Skeletal muscle cell (primary cell): ENCODE results near the gene LBH.
"Not testable (repeated sequence)": the region's sequence is repeated elsewhere in the genome, so short reads cannot be mapped to it uniquely, and the experiment has no call there.

Experiments used
- DNase-seq: peaks from one replicate; pipeline ENCODE4 v3.0.0-alpha.2; 2010; ENCODE audit warnings: low read depth
- H3K4me3 ChIP-seq: 2 replicates; pipeline ENCODE4 v1.5.1; 2011; ENCODE audit warnings: low read depth, mild to moderate bottlenecking, control low read depth, low read length, moderate library complexity

Gene LBH

DNA sequence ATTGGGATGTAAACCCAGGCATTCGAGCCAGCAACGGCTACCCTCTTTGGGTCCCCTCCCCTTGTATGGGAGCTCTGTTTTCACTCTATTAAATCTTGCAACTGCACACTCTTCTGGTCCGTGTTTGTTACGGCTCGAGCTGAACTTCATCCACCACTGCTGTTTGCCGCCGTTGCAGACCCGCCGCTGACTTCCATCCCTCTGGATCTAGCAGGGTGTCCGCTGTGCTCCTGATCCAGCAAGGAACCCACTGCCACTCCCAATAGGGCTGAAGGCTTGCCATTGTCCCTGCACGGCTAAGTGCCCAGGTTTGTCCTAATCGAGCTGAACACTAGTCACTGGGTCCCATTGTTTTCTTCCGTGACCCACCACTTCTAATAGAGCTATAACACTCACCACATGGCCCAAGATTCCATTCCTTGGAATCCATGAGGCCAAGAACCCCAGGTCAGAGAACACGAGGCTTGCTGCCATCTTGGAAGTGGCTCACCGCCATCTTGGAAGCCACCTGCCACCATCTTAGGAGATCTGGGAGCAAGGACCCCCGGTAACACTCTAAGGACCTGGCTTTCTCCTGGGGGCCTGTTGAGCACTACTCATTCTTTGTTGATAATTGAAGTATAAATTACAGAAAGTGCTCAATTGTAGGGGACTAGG lies 37.9 kb downstream of the LBH start:
- H3K4me3 ChIP-seq, DNase-seq: not testable (repeated sequence)

DNA sequence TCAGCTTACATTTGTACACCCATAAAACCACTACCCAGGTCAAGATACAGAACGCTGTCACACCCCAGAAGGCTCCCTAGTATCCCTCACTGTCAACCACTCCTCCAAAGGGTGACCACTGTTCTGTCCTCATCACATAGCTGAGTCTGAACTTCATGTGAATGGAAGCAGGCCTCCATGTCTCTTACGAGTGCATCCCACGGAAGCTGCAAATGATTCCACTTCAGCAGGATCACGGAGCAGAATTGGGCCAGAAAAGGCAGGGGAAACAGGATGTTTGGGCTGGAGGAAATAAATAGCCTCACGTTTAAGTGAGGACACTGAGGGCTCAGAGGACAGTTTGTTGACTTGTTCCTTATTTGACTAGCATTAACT lies 38.4 kb downstream of the LBH start:
- DNase-seq, result no peak
- no peak overlapping the region for H3K4me3 ChIP-seq

DNA sequence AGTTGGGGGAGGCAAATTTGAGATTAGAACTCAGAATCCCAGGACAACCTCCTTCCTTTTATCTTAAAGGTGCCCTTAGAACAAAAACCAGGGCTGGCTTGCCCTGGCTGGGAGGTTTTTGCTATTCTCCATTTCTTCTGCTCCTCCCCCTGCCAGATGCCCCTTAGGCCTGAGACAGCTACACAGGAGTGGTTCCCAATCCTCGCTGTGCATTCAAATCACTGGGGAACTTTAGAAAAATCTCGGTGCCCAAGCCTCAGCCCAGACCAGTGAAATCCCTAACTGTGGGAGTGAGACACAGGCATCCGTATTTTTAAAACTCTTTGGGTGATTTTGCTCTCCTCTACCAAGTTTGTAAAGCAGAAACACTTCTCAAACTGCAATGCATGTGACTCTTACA lies 38.8 kb downstream of the LBH start:
- DNase-seq, result no peak
- H3K4me3 ChIP-seq, result no peak overlapping the region

DNA sequence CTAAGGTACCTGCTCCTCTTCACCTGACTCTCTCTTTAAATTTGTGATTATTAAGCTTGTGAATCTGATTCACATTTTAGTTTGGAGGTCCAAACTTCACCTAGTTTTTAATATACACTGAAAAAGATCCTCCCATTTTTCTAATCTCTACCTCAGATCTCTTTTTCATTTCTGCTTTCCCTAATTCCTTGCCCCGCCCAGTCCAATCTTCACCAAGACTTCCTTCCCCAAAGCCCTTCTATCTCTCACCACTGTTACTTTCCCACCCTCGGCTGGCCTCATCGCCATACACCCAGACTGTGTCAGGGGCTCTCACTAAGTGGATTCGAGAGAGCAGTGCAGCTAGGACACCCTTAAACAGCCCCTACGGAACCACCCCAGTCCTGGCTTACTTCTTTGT lies 40.0 kb downstream of the LBH start:
- DNase-seq, result no peak
- no peak overlapping the region for H3K4me3 ChIP-seq

DNA sequence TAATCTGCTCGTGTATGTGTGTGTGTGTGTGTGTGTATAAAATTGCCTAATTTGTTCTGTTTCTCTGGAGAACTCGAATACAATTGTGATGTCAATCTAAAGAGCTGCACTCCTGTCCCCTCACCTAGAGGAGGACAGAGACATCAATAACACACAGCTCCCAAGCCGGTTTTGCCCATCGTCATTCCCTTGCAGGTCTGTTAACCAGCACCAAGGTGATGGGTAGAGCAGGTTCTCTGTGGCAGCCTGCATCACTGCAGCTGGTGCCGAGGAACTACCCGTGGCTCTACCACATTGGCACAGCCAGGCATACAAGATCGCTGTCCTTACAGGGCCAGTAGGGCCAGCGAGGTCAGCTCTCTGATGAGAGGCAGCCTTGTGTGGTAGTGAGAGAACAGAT lies 41.0 kb downstream of the LBH start:
- H3K4me3 ChIP-seq, result no peak overlapping the region
- no peak for DNase-seq

DNA sequence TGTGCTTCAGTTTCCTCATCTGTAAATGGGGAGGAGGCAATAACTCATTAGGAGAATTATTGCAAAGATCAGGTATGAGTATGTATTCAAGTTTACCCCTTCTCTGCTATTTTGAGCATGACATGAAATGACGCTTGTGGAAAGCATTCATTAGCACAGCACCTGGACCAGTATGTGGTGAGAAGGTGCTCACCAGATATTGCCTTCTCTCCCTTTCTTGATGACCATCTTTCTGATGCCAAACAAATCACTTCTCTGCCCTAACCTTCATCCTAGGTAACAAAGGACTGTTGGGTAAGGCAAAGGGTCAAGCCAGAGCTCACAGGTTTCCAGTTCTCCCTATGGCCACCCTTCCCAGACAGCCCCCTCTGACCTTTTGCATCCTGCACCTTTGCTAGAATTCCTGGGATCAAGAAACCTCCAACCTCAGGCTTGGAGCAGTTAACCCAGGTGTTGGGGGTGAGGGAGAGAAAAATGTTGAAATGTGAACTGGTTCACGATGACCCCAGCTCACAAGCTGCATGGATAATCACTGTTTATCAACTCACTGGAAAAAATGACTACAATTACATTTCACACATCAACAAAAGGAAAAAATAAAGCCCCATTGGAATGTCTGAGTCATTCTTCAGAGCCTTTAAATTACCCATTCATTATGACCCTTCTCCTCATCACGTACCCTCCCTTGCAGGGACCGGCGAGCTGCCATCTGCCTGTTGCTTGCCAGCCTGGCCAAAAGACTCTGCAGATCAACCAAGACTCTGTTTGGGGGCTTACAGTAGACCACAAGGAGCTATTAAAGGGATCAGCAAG lies 41.6 kb downstream of the LBH start:
- no peak for DNase-seq
- H3K4me3 ChIP-seq, result no peak overlapping the region

DNA sequence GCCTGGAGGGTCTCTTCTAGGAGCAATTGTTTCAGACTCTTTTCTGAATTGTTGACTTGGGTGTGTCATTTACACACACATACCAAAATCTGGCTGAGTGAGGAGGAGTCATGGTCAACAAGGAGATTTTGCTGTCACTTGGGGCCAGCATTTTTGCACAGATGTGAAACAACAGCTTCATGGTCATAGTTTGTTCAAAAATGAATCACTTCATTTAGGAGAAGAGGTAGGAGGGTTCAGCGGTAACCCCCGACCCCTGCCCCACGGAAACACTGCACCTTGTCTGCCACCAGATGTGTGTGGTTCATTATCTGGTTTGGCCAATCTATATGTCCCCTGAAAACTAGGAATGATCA lies 42.2 kb downstream of the LBH start:
- no peak for DNase-seq
- no peak overlapping the region for H3K4me3 ChIP-seq

DNA sequence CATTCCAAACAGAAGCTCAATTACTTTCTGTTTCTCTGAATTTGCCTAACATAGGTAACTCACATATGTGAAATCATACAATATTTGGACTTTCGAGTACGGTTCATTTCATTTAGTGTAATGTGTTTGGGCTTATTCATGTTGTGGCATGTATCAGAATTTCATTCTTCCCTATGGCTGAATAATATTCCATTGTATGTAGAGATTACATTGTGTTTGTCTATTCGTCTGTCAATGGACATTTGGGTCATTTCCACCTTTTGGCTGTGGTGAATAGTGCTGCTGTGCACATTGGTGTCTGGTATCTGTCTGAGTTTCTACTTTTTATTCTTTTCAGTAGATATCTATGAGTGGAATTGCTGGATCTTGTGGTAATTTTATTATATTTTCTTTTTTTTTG lies 43.9 kb downstream of the LBH start:
- no peak for DNase-seq
- H3K4me3 ChIP-seq, result no peak overlapping the region

DNA sequence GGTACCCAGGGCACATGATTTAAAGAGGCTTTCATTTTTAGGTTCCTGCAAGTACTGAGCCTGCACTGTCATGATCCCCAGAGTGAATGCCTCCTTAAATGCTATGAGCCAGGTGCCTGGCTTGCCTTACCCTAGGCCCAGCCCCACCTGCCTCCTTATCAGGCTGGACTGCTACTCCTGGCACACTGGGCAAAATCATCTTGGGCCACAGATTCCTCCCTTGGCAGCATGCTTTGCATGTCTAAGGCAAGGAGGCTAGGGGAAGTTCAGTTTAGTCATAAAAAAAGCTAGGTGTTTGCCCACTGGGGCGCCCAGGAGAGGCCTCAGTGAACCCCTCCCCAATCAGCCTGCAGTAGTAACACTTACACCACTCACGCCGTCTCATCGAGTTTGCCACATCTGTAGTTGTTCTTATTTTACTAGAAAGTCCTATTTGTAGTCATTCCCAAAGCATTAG lies 45.1 kb downstream of the LBH start:
- DNase-seq, result no peak
- no peak overlapping the region for H3K4me3 ChIP-seq

DNA sequence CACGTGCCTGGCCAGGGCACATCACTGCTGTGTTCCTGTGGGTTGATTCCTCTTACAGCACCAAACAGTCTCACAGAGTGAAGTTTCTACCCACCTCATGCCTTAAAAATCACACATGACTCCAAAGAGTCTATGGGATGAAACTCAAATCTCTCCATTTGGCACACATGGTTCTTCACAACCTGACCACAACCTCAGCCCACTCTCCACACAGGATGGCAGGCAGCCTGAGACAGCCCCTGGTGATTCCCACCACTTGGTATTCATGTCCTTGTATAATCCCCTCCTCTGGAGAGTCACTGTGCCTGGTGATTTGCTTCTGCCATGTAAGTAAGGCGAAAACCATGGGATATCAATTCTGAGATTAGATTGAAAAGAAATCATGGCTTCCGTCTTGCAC lies 46.2 kb downstream of the LBH start:
- no peak overlapping the region for H3K4me3 ChIP-seq
- no peak for DNase-seq

DNA sequence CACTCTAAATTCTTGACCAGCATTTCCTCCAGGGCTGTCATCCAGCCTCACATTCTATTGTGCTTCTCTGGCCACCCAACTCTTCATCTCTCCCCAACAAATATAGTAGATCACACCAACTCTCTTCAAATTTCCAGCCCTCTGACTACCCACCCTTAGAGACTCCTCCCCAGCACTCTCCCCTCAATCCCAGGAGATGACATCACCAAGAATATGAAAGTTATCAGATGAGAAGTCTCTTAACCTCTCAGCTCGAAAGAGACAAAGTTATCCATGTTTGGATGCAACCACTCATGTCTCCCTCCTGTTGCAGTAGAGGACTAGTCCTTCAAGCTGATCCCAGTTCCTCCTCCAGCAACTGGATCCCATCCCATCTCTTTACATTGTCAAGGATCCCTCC lies 47.1 kb downstream of the LBH start:
- DNase-seq, result no peak

DNA sequence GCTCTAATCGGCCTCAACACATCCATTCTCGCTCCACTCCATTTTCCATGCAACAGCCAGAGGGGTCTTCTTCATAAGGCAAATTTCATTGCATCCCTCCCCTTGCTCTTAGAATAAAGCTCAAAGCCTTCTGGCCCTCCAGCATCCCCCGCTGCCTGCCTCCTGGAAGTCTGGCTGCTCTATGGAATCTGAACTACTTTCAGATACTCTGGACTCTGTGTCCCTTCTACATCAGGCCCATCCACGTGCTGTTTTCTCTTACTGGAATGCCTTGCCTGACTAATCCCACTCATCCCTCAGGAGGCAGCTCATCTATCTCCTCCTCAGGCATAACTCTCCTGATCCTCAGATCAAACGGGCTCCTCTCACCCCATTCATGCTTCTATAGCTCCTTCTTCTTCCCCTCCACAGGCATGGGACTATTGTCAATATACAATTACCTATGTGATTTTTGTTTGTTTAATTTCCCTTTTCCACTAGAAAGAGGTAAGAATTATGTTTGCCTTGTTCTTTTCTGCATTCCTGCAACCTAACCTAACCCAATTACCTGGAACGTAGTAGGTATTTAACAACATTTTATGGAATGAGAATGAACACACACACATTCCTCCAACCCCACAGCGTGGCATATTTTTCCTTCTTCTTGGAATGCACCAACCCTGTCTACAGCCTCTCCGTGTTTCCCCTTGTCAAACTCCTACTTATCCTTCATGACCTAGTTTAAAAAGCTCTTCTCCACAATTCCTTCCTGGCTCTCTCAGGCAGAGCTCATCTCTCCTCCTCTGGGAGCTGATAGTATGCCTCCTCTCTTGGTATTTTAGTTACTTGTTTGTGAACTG lies 49.5 kb downstream of the LBH start:
- H3K4me3 ChIP-seq, result no peak overlapping the region
- no peak for DNase-seq

More for the DNA sequence above, 47.1 kb downstream of the LBH start:
- no peak overlapping the region for H3K4me3 ChIP-seq

DNA sequence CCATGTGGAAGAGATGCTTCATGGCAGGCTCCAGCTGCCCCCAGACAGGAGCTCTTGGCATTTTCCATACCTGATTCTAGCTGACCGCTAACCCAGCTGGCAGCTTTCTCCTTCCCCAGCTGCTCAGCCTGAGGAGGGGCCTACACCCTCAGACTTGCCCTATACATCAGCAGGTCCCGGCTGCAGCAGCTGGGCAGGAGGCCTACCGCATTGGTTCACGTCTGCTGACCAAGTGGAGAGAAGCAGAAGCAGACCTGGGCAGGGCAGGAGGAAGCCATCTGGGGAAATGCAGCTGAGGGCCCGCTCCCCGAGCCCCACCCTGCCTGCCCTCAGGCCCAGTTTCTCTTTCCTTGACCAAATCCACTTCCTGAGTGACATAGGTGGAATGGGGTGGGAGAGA lies 50.7 kb downstream of the LBH start:
- no peak overlapping the region for H3K4me3 ChIP-seq
- no peak for DNase-seq

DNA sequence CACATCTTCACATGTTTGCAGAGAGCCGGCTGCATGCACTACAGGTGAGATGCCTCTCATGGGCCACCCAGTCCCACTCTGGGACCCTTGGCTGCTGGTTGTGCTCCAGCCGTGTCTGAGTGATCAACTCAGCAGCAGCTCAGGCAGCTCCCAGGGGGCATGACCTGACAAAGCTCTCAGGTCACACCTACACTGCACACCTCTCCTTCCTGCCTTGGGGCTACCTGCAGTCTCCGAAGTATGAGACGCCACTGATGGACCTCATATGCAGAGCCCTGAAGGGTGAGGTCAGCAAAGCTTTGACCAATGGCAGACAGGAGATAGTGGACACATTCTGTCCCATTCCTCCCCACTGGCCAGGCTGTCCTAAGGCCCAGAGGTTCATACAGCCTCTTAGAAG lies 51.4 kb downstream of the LBH start:
- no peak for DNase-seq
- H3K4me3 ChIP-seq, result no peak overlapping the region

DNA sequence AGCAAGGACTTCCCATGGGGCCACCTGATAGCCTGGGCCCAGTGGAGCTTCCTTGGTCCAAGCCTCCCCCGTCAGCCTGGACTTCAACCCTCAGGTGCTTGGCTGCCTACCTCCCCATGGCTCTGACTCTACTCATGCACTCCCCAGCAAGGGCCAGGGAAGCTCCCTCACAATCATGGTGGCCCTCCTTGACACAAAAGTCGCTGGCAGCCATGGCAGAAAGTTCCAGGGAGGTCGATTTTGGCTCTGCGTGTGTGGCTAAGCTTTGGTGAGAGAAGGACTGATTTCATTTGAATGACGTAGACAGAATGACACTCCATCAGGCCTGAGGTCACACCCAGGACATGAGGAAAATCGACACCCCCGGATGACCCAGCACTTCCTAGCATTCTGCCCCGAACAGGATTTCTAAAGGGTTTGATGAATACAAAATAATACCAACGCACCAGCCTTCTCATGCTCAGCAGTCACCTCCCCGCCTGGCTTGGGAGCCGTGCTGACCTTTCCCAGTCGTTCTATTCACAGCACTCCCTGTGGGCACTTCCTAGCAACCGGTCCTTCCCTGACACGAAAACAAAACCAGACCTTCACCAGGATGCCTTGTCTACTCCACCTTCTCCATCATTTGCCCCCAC lies 52.7 kb downstream of the LBH start:
- no peak overlapping the region for H3K4me3 ChIP-seq
- no peak for DNase-seq

DNA sequence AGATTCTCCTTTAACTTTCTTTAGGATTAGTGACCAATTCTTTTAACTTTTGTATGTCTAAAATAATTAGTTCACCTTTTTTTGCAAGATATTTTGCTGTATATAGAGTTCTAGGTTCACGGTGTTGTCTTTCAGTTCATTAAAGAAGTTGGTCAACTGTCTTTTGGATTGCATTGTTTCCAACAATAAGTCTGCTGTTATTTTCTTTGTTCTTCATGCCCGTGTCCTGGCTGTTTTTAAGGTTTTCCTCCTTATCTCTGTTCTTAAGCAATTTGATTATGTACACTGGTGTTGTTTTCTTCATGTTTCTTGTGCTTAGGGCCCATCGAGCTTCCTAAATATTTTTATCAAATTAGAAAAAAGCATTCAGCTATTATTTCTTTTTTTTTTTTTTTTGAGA lies 54.4 kb downstream of the LBH start:
- DNase-seq, result no peak
- no peak overlapping the region for H3K4me3 ChIP-seq

DNA sequence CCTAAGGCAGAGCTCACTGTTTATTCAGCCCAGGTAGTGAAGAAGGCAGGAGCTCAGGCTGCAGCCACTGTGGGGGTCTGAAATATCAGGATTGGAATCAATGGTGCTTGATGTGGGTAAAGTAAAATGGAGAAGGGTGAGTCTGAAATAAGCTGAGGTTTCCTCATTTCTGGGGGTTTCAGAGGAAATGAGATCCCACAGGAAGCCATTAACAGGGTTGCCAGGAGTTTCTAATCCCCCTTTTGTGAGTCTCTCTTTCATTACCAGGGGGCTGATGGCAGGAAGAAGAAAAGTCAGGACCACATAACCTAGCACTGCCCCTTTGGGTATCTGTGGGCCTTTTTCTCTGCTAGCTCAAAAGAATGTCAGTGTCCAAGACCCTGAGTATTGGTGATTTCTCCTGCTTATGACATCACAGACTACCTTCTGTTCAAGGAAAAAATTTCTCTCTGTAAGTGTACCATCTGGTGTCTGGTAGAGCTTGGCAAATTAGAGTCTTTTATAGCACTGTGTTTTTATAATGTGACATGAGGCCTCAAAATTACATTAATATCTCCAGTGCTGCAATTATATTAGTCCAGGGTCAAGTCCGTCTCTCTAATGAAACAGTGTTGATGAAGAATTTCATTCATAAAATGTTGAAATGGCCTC lies 56.0 kb downstream of the LBH start:
- no peak overlapping the region for H3K4me3 ChIP-seq
- no peak for DNase-seq

DNA sequence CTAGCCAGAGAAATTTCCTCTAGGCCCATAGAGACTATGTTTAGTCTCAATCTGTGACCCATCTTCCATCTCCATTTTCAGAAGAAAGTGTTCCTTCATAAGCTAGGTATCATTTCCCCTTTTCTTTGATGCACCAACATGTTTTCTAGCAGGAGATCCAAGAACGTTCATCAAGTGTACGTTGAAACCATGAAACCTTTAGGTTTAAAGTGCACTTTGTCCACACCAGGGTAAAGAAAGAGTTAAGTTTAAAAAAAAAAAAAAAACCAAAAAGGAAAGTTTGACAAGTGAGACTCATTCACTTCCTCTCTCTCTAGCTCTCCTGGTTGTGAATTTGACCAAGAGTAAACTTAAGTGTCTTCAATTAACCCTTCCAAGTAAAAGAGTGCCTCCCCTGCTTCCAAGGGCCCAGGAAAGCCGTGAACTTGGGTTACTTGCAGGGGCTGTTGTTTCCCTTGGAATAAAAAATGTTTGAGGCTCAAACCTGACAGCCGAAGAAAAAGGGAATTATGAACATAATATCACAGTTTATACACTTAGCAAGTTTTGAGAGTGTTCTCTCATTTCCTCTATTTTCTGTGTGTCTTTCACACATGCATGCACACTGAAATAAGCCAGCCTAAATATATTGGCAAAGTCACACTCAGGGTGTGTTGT lies 56.7 kb downstream of the LBH start:
- H3K4me3 ChIP-seq, result no peak overlapping the region
- DNase-seq, result no peak

DNA sequence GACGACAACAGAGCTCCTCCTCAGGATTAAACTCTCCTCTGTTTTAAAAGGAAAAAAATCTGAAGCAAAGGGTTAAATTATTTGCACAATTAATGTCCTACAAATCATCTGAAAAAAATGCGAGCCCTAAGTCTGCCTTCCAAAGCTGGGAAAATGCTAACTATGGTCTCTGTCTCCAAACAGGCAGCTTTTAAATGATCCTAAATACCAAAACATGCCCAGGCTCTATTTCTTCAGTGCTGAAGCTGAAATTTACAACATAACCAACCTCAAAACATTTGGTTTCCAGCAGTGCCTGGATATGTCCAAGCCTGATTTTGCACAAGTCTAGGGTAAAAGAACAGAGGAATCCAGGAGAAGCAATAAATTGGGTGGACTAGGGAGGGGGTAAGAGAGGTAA lies 57.2 kb downstream of the LBH start:
- no peak for DNase-seq
- no peak overlapping the region for H3K4me3 ChIP-seq
